Glutamatergic neuron (in vitro differentiated cells): ENCODE measurements around the gene CES5A. TPM values are rescaled to one million over a fixed set of nuclear protein-coding genes. Genes with fewer than 3 reads are reported as not detected.

Experiments used
- DNase-seq: peaks from one replicate; pipeline ENCODE4 v3.0.0; 2022
- H3K27ac Mint-ChIP-seq: one replicate; pipeline ENCODE4 v1.8.0; 2020; ENCODE audit warnings: mild to moderate bottlenecking, mixed read lengths, inconsistent platforms; ENCODE audit not compliant: unreplicated experiment
- H3K27me3 Mint-ChIP-seq: one replicate; pipeline ENCODE4 v1.8.0; 2020; ENCODE audit warnings: mild to moderate bottlenecking, moderate library complexity, mixed read lengths, inconsistent platforms; ENCODE audit not compliant: unreplicated experiment
- H3K36me3 Mint-ChIP-seq: one replicate; pipeline ENCODE4 v1.8.0; 2020; ENCODE audit warnings: mild to moderate bottlenecking, mixed read lengths, inconsistent platforms; ENCODE audit not compliant: unreplicated experiment
- H3K4me1 Mint-ChIP-seq: one replicate; pipeline ENCODE4 v1.8.0; 2020; ENCODE audit warnings: mild to moderate bottlenecking, low read depth, mixed read lengths, inconsistent platforms; ENCODE audit not compliant: unreplicated experiment
- H3K4me3 Mint-ChIP-seq: one replicate; pipeline ENCODE4 v1.8.0; 2020; ENCODE audit warnings: mild to moderate bottlenecking, mixed read lengths, inconsistent platforms; ENCODE audit not compliant: unreplicated experiment
- H3K9me3 Mint-ChIP-seq: one replicate; pipeline ENCODE4 v1.8.0; 2020; ENCODE audit warnings: mild to moderate bottlenecking, moderate library complexity, mixed read lengths, inconsistent platforms; ENCODE audit not compliant: unreplicated experiment
- CTCF ChIP-seq: fragments of 200-600 bp; sonication (generic); IDR thresholded peaks from one replicate; pipeline ENCODE4 v1.5.0; 2021; ENCODE audit not compliant: partially characterized antibody, unreplicated experiment
- total RNA-seq: library from RNA; stranded (reverse); fragmentation: NEBNext Ultra II Directional; extraction: Animal tissue kit (Norgen Biotek cat#: 25700); gene quantifications from one replicate; pipeline ENCODE4 v1.2.1, GENCODE V29; 2021; ENCODE audit not compliant: unreplicated experiment

Gene CES5A
- total RNA-seq, 1 donor from 2014 or later: not detected

DNA sequence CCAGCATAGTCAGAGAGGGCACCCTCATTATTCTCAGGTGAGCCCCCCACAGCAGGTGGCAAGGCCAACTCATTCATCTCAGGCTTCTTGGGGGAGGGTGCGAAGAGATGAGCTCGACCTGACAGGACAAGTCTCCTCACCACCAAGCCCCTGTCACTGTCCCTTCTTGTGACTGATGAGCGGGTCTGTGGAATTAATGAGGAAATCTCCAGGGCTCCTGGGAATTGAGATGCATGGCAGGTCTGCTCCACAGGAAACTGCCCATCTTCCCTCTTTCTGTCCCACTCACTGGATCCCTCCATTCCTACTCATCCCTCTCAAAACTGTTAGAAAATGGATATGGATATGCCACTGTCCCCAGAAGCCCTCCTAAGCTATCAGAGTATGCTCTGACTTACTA lies 32.5 kb upstream of the CES5A start:
- Mint-ChIP-seq H3K36me3 (peaks cover 21% of the 10 kb centered on the region), H3K27ac (no peak overlapping the region), H3K4me3 (no peak overlapping the region), H3K9me3 (peaks cover 8% of the 10 kb centered on the region), H3K27me3 (peaks cover 9% of the 10 kb centered on the region), H3K4me1 (peaks cover 10% of the 10 kb centered on the region)
- no peak for TF ChIP-seq CTCF
- no peak for DNase-seq

GRCh38 chr16:55906123-55906522 lies 30.9 kb upstream of the CES5A start:
- Mint-ChIP-seq H3K4me1 (peaks cover 3% of the 10 kb centered on the region), H3K27me3 (peaks cover 6% of the 10 kb centered on the region), H3K9me3 (peaks cover 8% of the 10 kb centered on the region), H3K27ac (no peak overlapping the region), H3K36me3 (peaks cover 21% of the 10 kb centered on the region), H3K4me3 (no peak overlapping the region)
- TF ChIP-seq CTCF: no peak
- no peak for DNase-seq

DNA sequence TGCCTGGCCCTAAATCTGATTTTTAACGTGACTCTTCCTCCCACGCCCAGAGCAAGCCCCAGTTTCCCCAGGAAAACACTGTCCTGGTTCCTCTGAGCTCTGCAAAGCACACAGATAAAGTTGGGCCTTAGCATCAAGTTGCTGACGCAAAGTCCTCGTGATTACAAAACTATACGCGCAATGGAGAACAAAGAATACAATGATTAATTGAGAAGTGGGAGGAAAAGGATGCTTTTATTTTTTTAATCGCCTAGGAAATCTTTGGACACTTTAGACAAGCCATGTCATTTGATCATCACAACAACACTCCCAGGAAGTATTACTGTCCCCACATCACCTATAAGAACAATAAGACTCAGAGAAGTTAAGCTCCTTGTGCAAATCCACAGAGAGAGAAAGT lies 30.5 kb upstream of the CES5A start:
- H3K36me3 Mint-ChIP-seq: peaks cover 21% of the 10 kb centered on the region
- H3K4me1 Mint-ChIP-seq: no peaks in the 10 kb centered on the region
- DNase-seq: no peak

DNA sequence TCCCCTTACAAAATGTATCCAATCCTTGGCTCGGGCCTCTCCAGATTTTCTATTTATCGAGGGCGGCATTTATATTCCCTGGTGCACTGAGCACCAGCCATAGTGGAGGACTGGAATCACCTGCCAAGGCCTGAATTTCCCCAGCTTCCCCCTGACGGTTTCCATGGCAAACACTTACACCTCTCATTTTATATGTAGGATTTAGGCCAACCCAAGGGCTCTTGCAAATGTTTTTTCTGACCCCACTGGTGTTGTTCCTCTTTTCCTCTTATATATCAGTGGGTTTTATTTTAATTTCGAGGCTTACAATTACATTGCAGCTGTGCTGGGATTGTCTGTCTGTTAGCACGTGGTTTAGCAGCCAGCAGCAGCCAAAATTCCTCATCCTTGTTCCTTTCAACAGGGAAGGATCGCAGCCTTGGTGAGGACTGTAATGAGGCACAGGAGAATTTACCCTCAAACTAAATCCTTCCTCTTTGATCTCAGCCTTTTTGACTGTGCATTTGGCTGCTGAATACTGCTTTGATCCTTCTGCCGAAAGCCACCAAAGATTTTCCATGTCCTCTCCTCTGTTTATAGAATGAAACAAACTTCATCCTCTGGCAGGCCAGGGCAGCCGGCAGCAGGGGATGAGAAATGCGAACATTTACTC lies 26.5 kb upstream of the CES5A start:
- no peak for DNase-seq
- Mint-ChIP-seq H3K36me3 (peaks cover 21% of the 10 kb centered on the region), H3K9me3 (peaks cover 4% of the 10 kb centered on the region), H3K4me1 (no peaks in the 10 kb centered on the region), H3K27ac (no peak overlapping the region), H3K27me3 (peaks cover 4% of the 10 kb centered on the region), H3K4me3 (no peak overlapping the region)
- TF ChIP-seq CTCF: no peak

More for the DNA sequence above, 30.5 kb upstream of the CES5A start:
- Mint-ChIP-seq H3K27me3 (peaks cover 6% of the 10 kb centered on the region), H3K4me3 (no peak overlapping the region), H3K27ac (no peak overlapping the region), H3K9me3 (peaks cover 8% of the 10 kb centered on the region)
- TF ChIP-seq CTCF: no peak

- H3K9me3 Mint-ChIP-seq: peaks cover 3% of the 10 kb centered on the region
- DNase-seq: no peak
- H3K4me3 Mint-ChIP-seq: no peak overlapping the region
- H3K4me1 Mint-ChIP-seq: no peaks in the 10 kb centered on the region
- TF ChIP-seq CTCF: no peak
- peaks cover 3% of the 10 kb centered on the region for H3K27me3 Mint-ChIP-seq
- no peak overlapping the region for H3K27ac Mint-ChIP-seq
- peaks cover 22% of the 10 kb centered on the region for H3K36me3 Mint-ChIP-seq
Measured at GRCh38 chr16:55900616-55901393, 25.6 kb upstream of the CES5A start.
